ENCODE measurements around the gene MXRA7. TPM values are rescaled to one million over a fixed set of nuclear protein-coding genes. Genes with fewer than 3 reads are reported as not detected.

The MXRA7 gene
- total and polyA plus RNA-seq, 2 donors (not counting 3 experiments of a cell fraction or from before 2014, with no cell fraction given), result 49.5 to 95.8 TPM

DNA sequence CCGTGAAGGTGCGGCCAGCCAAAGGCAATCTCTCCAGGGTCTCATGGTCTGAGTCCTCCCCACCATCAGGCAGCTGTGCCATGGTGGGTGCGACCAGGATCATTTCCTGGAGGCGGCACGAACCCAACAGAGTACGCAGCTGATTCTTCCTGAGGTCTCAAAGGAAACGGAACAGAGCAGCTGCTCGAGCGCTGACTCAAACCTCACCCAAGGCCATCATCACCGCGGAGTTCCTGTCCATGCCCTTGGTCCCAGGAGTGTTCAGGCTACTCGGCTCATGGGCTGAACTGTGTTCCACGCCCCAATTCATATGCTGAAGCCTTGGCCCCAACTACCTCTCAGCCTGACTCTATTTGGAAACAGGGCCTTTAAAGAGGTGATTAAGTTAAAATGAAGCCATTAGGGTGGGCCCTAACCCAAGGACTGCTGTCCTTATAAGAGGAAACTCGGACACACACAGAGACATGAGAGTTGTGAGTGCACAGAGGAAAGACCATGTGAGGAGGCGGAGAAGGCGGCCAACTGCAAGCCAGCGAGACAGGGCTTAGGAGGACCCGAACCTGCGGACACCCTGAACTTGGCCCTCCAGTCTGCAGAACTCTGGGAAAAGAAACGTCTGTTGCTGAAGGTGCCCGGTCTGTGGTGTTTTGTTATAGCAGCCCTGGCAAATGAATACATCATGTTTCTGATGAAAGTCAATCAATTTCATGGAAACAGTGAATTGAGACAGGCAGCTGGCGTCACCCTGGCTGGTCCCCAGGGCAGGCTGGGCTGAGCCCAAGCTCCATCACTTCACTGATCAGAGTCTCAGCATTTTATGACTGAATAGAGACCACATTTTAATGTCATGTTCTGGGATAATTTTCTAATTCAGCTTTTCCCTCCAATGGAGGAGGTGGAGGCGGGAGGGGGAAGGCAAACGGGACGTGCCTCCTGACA lies 13.7 kb downstream of the MXRA7 start:
- Histone ChIP-seq H3K79me2 (ENCODE audit: control insufficient read depth, insufficient read depth, low read length) (peaks cover 59% of the 10 kb centered on the region), H3K4me2 (ENCODE audit: insufficient read depth, low read length) (peak overlapping the region; percentile 25)
- TF ChIP-seq POLR2A (IDR thresholded peaks at IDR 0.05; ENCODE audit: low read depth, low read length) (no peak), GATA2 (IDR thresholded peaks at IDR 0.05; ENCODE audit: insufficient read depth, insufficient read length, low read depth, low read length) (no peak), POLR2AphosphoS5 (IDR thresholded peaks at IDR 0.05; ENCODE audit: insufficient read depth, low read depth, low read length) (peak; percentile 67), FOS (IDR thresholded peaks at IDR 0.05; ENCODE audit: borderline replicate concordance, insufficient read depth, low read length) (peak; percentile 77), MYC (IDR thresholded peaks at IDR 0.05; ENCODE audit: low read depth, low read length) (peak; percentile 27), EZH2 (IDR thresholded peaks at IDR 0.05; ENCODE audit: borderline replicate concordance, low read depth, low read length, severe bottlenecking) (no peak), JUN (IDR thresholded peaks at IDR 0.05; ENCODE audit: borderline replicate concordance, insufficient read depth, insufficient read length, low read depth) (peak; percentile 25)
- TF ChIP-seq, protein P1, sequence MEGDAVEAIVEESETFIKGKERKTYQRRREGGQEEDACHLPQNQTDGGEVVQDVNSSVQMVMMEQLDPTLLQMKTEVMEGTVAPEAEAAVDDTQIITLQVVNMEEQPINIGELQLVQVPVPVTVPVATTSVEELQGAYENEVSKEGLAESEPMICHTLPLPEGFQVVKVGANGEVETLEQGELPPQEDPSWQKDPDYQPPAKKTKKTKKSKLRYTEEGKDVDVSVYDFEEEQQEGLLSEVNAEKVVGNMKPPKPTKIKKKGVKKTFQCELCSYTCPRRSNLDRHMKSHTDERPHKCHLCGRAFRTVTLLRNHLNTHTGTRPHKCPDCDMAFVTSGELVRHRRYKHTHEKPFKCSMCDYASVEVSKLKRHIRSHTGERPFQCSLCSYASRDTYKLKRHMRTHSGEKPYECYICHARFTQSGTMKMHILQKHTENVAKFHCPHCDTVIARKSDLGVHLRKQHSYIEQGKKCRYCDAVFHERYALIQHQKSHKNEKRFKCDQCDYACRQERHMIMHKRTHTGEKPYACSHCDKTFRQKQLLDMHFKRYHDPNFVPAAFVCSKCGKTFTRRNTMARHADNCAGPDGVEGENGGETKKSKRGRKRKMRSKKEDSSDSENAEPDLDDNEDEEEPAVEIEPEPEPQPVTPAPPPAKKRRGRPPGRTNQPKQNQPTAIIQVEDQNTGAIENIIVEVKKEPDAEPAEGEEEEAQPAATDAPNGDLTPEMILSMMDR (IDR thresholded peaks at IDR 0.05; ENCODE audit: extremely low read depth in 1 of 2, insufficient read depth in 1 of 2, low read depth in 1 of 2, low read length in 2 of 2), result no peak
- TF ChIP-seq, protein P2, sequence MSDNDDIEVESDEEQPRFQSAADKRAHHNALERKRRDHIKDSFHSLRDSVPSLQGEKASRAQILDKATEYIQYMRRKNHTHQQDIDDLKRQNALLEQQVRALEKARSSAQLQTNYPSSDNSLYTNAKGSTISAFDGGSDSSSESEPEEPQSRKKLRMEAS (IDR thresholded peaks at IDR 0.05; ENCODE audit: insufficient read depth, insufficient read length), result no peak

More for the DNA sequence above, 13.7 kb downstream of the MXRA7 start:
- CTCF ChIA-PET, result interaction anchor here (0.8 to 5.5 kb wide), 7 partner anchors 8 to 73 kb away, joined by 3 to 26 read pairs (median 4); partner anchors contain the start of gene MXRA7
- no peaks in the 10 kb centered on the region for H4K20me1 ChIP-seq (replicated peaks; ENCODE audit: control insufficient read depth, extremely low read depth, insufficient read depth, low read length)
- FAIRE-seq, result peak; percentile 99
- no peaks in the 10 kb centered on the region for H3K9me3 ChIP-seq (replicated peaks; ENCODE audit: control insufficient read depth, insufficient read depth, low read length)
- peak overlapping the region; percentile 17 for H3K9ac ChIP-seq (replicated peaks; ENCODE audit: extremely low read depth, insufficient read depth, low read length)
- H3K4me3 ChIP-seq (replicated peaks in 1 of 3; ENCODE audit: insufficient read depth in 1 of 3, low read depth in 1 of 3, low read length in 3 of 3), result no peak overlapping the region
- H2AFZ ChIP-seq (ENCODE audit: low read depth, low read length), result no peak overlapping the region
- peak; percentile 76 for DNase-seq (ENCODE audit: low read depth, low spot score)
- no peaks in the 10 kb centered on the region for H3K27me3 ChIP-seq (ENCODE audit: control insufficient read depth in 2 of 2, insufficient read depth in 2 of 2, low read length in 2 of 2)
- H3K4me1 ChIP-seq (ENCODE audit: control insufficient read depth, extremely low read depth, insufficient read depth, low read length), result peaks cover 41% of the 10 kb centered on the region
- POLR2A ChIA-PET, result interaction anchor here (0.9 kb wide), 1 partner anchor 95 kb away, joined by 3 read pairs; no protein-coding TSS in a partner anchor
- H3K36me3 ChIP-seq (ENCODE audit: control insufficient read depth in 2 of 2, extremely low read depth in 1 of 2, insufficient read depth in 2 of 2, low read length in 2 of 2), result no peaks in the 10 kb centered on the region
- H3K9me1 ChIP-seq (replicated peaks; ENCODE audit: control insufficient read depth, extremely low read depth, insufficient read depth, low read length), result no peaks in the 10 kb centered on the region
- BruUV-seq (replicated peaks), result TSS peak; percentile 92
- dilution Hi-C loops (cut with MboI; ENCODE audit: extremely low pct_ligation_motif_present, low sequenced_read_pairs), result no loop called here
- intact Hi-C loops (cut with micrococcal nuclease), result no loop called here
- peak overlapping the region; percentile 84 for H3K27ac ChIP-seq (ENCODE audit: insufficient read depth, low read depth, low read length)
